HCT116 (cell line): ENCODE results near the gene HES5. TPM values are rescaled to one million over a fixed set of nuclear protein-coding genes. Genes with fewer than 3 reads are reported as not detected.

ENCODE experiments used
- ATAC-seq: fragments of 200-7000 bp; cut with Tn5 transposase; 2 replicates; pipeline ENCODE4 v1.9.1; 2020; ENCODE audit warnings: mild to moderate bottlenecking, moderate library complexity
- BruUV-seq: library from RNA; stranded (reverse); fragments of 400-500 nt; replicated peaks from 2 replicates; lab custom pipeline; 2021; lab: Mats Ljungman, UMichigan
- CTCF ChIA-PET: fragments of 300-600 bp; sonication (Branson Sonifier 250); formaldehyde crosslinking; loops from one replicate; lab custom pipeline; 2021; ENCODE audit warnings: antibody characterized with exemption; lab: Charles Lee
- POLR2A ChIA-PET: fragments of 300-600, 350-600 bp; sonication (Branson Sonifier 250); formaldehyde crosslinking; loops from one replicate; lab custom pipeline; 2021; ENCODE audit warnings: antibody characterized with exemption; lab: Charles Lee
- RAD21 ChIA-PET, 2 experiments: fragments of 300-600 bp; sonication (Branson Sonifier 250); formaldehyde crosslinking; loops; one replicate each; lab custom pipeline; 2023; ENCODE audit warnings: low total read pairs in 2 of 2; ENCODE audit not compliant: uncharacterized antibody in 2 of 2, unreplicated experiment in 2 of 2, low non-redundant PET in 1 of 2; lab: Charles Lee
- DNase-seq: peaks from one replicate; pipeline ENCODE4 v3.0.0-alpha.2; 2010; ENCODE audit warnings: low read depth, low spot score
- H2AFZ ChIP-seq: fragments of 200-600 bp; shearing (Covaris generic), sonication (generic); 2 replicates; pipeline ENCODE4 v1.6.1; 2017; ENCODE audit warnings: low read depth, mixed run types, mixed read lengths, antibody characterized with exemption, low read length; ENCODE audit not compliant: poor library complexity, severe bottlenecking
- H3K27ac ChIP-seq: 2 replicates; pipeline ENCODE4 v1.5.1; 2012; ENCODE audit warnings: low read depth, low read length
- H3K27me3 ChIP-seq: fragments of 200-600 bp; sonication (generic); 2 replicates; pipeline ENCODE4 v1.6.1; 2016; ENCODE audit warnings: mixed run types, low read length, mixed read lengths; ENCODE audit not compliant: insufficient read depth
- H3K36me3 ChIP-seq, 2 experiments: fragments of 200-500 bp in 1 of 2; fragments of 200-600 bp in 1 of 2; sonication (Bioruptor generic) in 1 of 2; sonication (generic) in 1 of 2; 2 replicates each; pipeline versions ENCODE4 v1.5.1 to v1.6.1; 2014 to 2016; ENCODE audit warnings: low read length in 2 of 2, inconsistent platforms in 1 of 2, mixed read lengths in 1 of 2, mixed run types in 1 of 2; ENCODE audit not compliant: insufficient read depth in 2 of 2, control insufficient read depth in 1 of 2
- H3K4me1 ChIP-seq, 2 experiments: fragments of 200-600 bp in 1 of 2; sonication (generic) in 1 of 2; 2 replicates each; pipeline versions ENCODE4 v1.5.1 to v1.6.1; 2012 to 2017; ENCODE audit warnings: low read length in 2 of 2, inconsistent platforms in 1 of 2, mild to moderate bottlenecking in 1 of 2, mixed read lengths in 1 of 2, mixed run types in 1 of 2, moderate library complexity in 1 of 2; ENCODE audit not compliant: insufficient read depth in 2 of 2, control insufficient read depth in 1 of 2
- H3K4me2 ChIP-seq: fragments of 200-600 bp; sonication (generic); 2 replicates; pipeline ENCODE4 v1.6.1; 2017; ENCODE audit warnings: mixed run types, low read length, mixed read lengths
- H3K4me3 ChIP-seq, 2 experiments: fragments of 200-600 bp in 1 of 2; sonication (generic) in 1 of 2; replicated peaks in 1 of 2; 2 replicates each; pipeline ENCODE4 v1.5.1; 2011 to 2016; ENCODE audit warnings: low read length in 2 of 2, control low read depth in 1 of 2, low read depth in 1 of 2, mild to moderate bottlenecking in 1 of 2, mixed read lengths in 1 of 2, mixed run types in 1 of 2
- H3K79me2 ChIP-seq: fragments of 200-600 bp; sonication (generic); 2 replicates; pipeline ENCODE4 v1.6.1; 2017; ENCODE audit warnings: mild to moderate bottlenecking, mixed run types, low read length, moderate library complexity, mixed read lengths; ENCODE audit not compliant: insufficient read depth
- H3K9ac ChIP-seq: fragments of 200-600 bp; sonication (generic); 2 replicates; pipeline ENCODE4 v1.6.1; 2016; ENCODE audit warnings: low read length, mixed read lengths
- H3K9me2 ChIP-seq: fragments of 200-600 bp; sonication (generic), shearing (Covaris generic); 2 replicates; pipeline ENCODE4 v1.6.1; 2017; ENCODE audit warnings: mixed run types, mild to moderate bottlenecking, moderate library complexity; ENCODE audit not compliant: insufficient read depth
- H3K9me3 ChIP-seq, 2 experiments: fragments of 200-500 bp in 1 of 2; fragments of 200-600 bp in 1 of 2; sonication (Bioruptor generic) in 1 of 2; sonication (generic) in 1 of 2; 2 replicates each; pipeline ENCODE4 v1.6.1; 2014 to 2017; ENCODE audit warnings: low read length in 2 of 2, mixed read lengths in 2 of 2, inconsistent platforms in 1 of 2, low read depth in 1 of 2, mild to moderate bottlenecking in 1 of 2, mixed run types in 1 of 2, moderate library complexity in 1 of 2; ENCODE audit not compliant: control insufficient read depth in 1 of 2, insufficient read depth in 1 of 2
- H4K20me1 ChIP-seq: fragments of 200-600 bp; sonication (generic), shearing (Covaris generic); 2 replicates; pipeline ENCODE4 v1.6.1; 2017; ENCODE audit warnings: mixed run types, mild to moderate bottlenecking, moderate library complexity; ENCODE audit not compliant: insufficient read depth
- CEBPB ChIP-seq: IDR thresholded peaks from 2 replicates; pipeline ENCODE4 v1.6.1; 2012; ENCODE audit warnings: low read depth
- CTCF ChIP-seq, 3 experiments: fragments of 200-600 bp in 1 of 3; sonication (generic) in 1 of 3; IDR thresholded peaks in 2 of 3; conservative IDR thresholded peaks in 1 of 3; 2 replicates each; pipeline ENCODE4 v1.5.1; 2012 to 2017; ENCODE audit warnings: low read depth in 2 of 3, low read length in 2 of 3, antibody characterized with exemption in 1 of 3, borderline replicate concordance in 1 of 3, control low read depth in 1 of 3, mild to moderate bottlenecking in 1 of 3, mixed read lengths in 1 of 3, mixed run types in 1 of 3, moderate library complexity in 1 of 3; ENCODE audit not compliant: insufficient read depth in 1 of 3
- EGR1 ChIP-seq: IDR thresholded peaks from 2 replicates; pipeline ENCODE4 v1.6.1; 2012; ENCODE audit warnings: low read depth
- EZH2 ChIP-seq: fragments of 200-600 bp; sonication (generic); IDR thresholded peaks from 2 replicates; pipeline ENCODE4 v1.6.1; 2017; ENCODE audit warnings: antibody characterized with exemption, mixed run types
- EZH2phosphoT487 ChIP-seq: fragments of 200-600 bp; IDR thresholded peaks from 2 replicates; pipeline ENCODE4 v1.6.1; 2018; ENCODE audit warnings: antibody characterized with exemption, borderline replicate concordance
- JUND ChIP-seq: IDR thresholded peaks from 2 replicates; pipeline ENCODE4 v1.6.1; 2012
- MAX ChIP-seq: IDR thresholded peaks from 2 replicates; pipeline ENCODE4 v1.6.1; 2012
- POLR2A ChIP-seq: IDR thresholded peaks from 2 replicates; pipeline ENCODE4 v1.7.0; 2011; ENCODE audit warnings: borderline replicate concordance; ENCODE audit not compliant: insufficient read depth, insufficient read length; ENCODE audit errors: extremely low read depth
- RAD21 ChIP-seq: IDR thresholded peaks from 2 replicates; pipeline ENCODE4 v1.6.1; 2012; ENCODE audit warnings: low read depth, mild to moderate bottlenecking
- REST ChIP-seq: IDR thresholded peaks from 2 replicates; pipeline ENCODE4 v1.6.1; 2012; ENCODE audit warnings: low read depth
- SIN3A ChIP-seq: IDR thresholded peaks from 2 replicates; pipeline ENCODE4 v1.6.1; 2012; ENCODE audit warnings: low read depth
- SRF ChIP-seq: IDR thresholded peaks from 2 replicates; pipeline ENCODE4 v1.6.1; 2012; ENCODE audit warnings: low read depth
- TCF7L2 ChIP-seq: IDR thresholded peaks from 2 replicates; pipeline ENCODE4 v1.7.0; 2011; ENCODE audit warnings: borderline replicate concordance, inconsistent platforms; ENCODE audit not compliant: insufficient read depth, insufficient read length; ENCODE audit errors: extremely low read depth
- YY1 ChIP-seq: IDR thresholded peaks from 2 replicates; pipeline ENCODE4 v1.6.1; 2011; ENCODE audit warnings: low read length, low read depth, moderate library complexity, mild to moderate bottlenecking; ENCODE audit not compliant: insufficient replicate concordance; ENCODE audit errors: extremely low read depth
- ZBTB33 ChIP-seq: IDR thresholded peaks from 2 replicates; pipeline ENCODE4 v1.6.1; 2011; ENCODE audit warnings: mild to moderate bottlenecking, low read length, moderate library complexity; ENCODE audit not compliant: insufficient replicate concordance; ENCODE audit errors: extremely low read depth
- ZFX ChIP-seq: fragments of 450-650 bp; IDR thresholded peaks from 2 replicates; pipeline ENCODE4 v1.6.1; 2017
- intact Hi-C: fragments of 100-400 bp; cut with micrococcal nuclease; formaldehyde crosslinking; loops from 2 replicates; pipeline ENCODE4 v1.10.0; 2022
- total RNA-seq: library from RNA; stranded (reverse); gene quantifications from one replicate; pipeline ENCODE4 v1.2.1, GENCODE V29; 2021; ENCODE audit not compliant: unreplicated experiment

HES5 gene
- total RNA-seq, 1 experiment from 2014 or later = not detected

- Histone ChIP-seq H3K36me3 (no peaks in the 10 kb centered on the region), H3K27me3 (no peaks in the 10 kb centered on the region)
- POLR2A ChIA-PET = no interaction called here
Measured at GRCh38 chr1:2480986-2481364, 49.1 kb downstream of the HES5 start.

More at GRCh38 chr1:2480986-2481364, 49.1 kb downstream of the HES5 start:
- no TSS peak for BruUV-seq
- no peaks in the 10 kb centered on the region for H3K9me2 ChIP-seq
- ATAC-seq = no peak
- no peak overlapping the region for H3K4me3 ChIP-seq
- no peak overlapping the region for H2AFZ ChIP-seq
- CTCF ChIA-PET = no interaction called here
- H3K9ac ChIP-seq = no peak overlapping the region
- no peaks in the 10 kb centered on the region for H3K9me3 ChIP-seq
- TF ChIP-seq ZBTB33 (no peak), YY1 (no peak), REST (no peak), JUND (no peak), CEBPB (no peak), RAD21 (no peak), MAX (no peak), SRF (no peak), CTCF (IDR thresholded peaks at IDR 0.05 in 2 of 3, conservative IDR thresholded peaks at IDR 0.05 in 1 of 3; ENCODE audit: borderline replicate concordance in 1 of 3, insufficient read depth in 1 of 3, low read depth in 2 of 3, low read length in 2 of 3) (no peak), SIN3A (no peak), TCF7L2 (no peak), POLR2A (no peak), EGR1 (no peak), ZFX (no peak), EZH2phosphoT487 (no peak), EZH2 (no peak)
- TF ChIP-seq, all 23 proteins: peak for 0
- Histone ChIP-seq H3K4me2 (no peak overlapping the region), H3K27ac (no peak overlapping the region), H4K20me1 (no peaks in the 10 kb centered on the region), H3K79me2 (no peaks in the 10 kb centered on the region), H3K4me1 (no peaks in the 10 kb centered on the region)
- no peak for DNase-seq
- RAD21 ChIA-PET = no interaction called here
- intact Hi-C loops = no loop called here
